Tibial artery (tissue), 4 donors: Measurements from ENCODE around the gene P2RX1.
A peak's percentile ranks its signal among the peaks of the same experiment; 100 is the strongest.

Experiments used
- DNase-seq, 2 donors: peaks; one replicate each; pipeline ENCODE4 v3.0.0-alpha.2; 2019
- H3K27ac ChIP-seq, 2 donors: fragments of 200-600 bp; sonication (generic) in 1 of 2; 1 replicate in 1 of 2; 2 replicates in 1 of 2; pipeline ENCODE4 v1.5.1; 2018 to 2019; ENCODE audit warnings: mild to moderate bottlenecking in 1 of 2
- H3K27me3 ChIP-seq, 2 donors: fragments of 200-600 bp; sonication (generic) in 1 of 2; one replicate each; pipeline versions ENCODE4 v1.5.1 to v1.6.0; 2016 to 2019
- H3K36me3 ChIP-seq, 3 donors: fragments of 200-600 bp; sonication (generic) in 2 of 3; one replicate each; pipeline ENCODE4 v1.5.1; 2016 to 2019; ENCODE audit warnings: mild to moderate bottlenecking in 2 of 3
- H3K4me1 ChIP-seq, 4 donors: fragments of 200-600 bp; sonication (generic) in 2 of 4; 1 replicate in 3 of 4; 2 replicates in 1 of 4; pipeline ENCODE4 v1.5.1; 2016 to 2019
- H3K4me3 ChIP-seq, 2 donors: fragments of 200-600 bp; sonication (generic) in 1 of 2; 1 replicate in 1 of 2; 2 replicates in 1 of 2; pipeline ENCODE4 v1.5.1; 2018 to 2019; ENCODE audit warnings: mild to moderate bottlenecking in 2 of 2
- H3K9me3 ChIP-seq, 3 donors: fragments of 200-600 bp; sonication (generic) in 1 of 3; one replicate each; pipeline ENCODE4 v1.5.1; 2016 to 2019
- intact Hi-C: fragments of 100-400 bp; cut with DNase I; formaldehyde crosslinking; loops from one replicate; pipeline ENCODE4 v1.15.0; 2023; ENCODE audit warnings: low total_unique reads
- TF ChIP-seq, protein P1 (sequence below), 2 experiments: fragments of 200-600 bp in 1 of 2; fragments of 450-650 bp in 1 of 2; IDR thresholded peaks; one replicate each; pipeline ENCODE4 v1.5.1; 2017 to 2019; ENCODE audit warnings: antibody characterized with exemption in 2 of 2, mild to moderate bottlenecking in 1 of 2, moderate library complexity in 1 of 2

P2RX1 gene

GRCh38 chr17:3915995-3916696 lies at the start of gene P2RX1:
Gene P2RX1, minus strand, starts transcription at chr17:3916465. Its CDS starts 240 bp downstream, at chr17:3916225.
- intact Hi-C loops = no loop called here
- H3K36me3 ChIP-seq = no peaks in the 10 kb centered on the region
- H3K4me1 ChIP-seq = peaks cover 11 to 88% (median 40%) of the 10 kb centered on the region in 4 donors
- TF ChIP-seq, protein P1, sequence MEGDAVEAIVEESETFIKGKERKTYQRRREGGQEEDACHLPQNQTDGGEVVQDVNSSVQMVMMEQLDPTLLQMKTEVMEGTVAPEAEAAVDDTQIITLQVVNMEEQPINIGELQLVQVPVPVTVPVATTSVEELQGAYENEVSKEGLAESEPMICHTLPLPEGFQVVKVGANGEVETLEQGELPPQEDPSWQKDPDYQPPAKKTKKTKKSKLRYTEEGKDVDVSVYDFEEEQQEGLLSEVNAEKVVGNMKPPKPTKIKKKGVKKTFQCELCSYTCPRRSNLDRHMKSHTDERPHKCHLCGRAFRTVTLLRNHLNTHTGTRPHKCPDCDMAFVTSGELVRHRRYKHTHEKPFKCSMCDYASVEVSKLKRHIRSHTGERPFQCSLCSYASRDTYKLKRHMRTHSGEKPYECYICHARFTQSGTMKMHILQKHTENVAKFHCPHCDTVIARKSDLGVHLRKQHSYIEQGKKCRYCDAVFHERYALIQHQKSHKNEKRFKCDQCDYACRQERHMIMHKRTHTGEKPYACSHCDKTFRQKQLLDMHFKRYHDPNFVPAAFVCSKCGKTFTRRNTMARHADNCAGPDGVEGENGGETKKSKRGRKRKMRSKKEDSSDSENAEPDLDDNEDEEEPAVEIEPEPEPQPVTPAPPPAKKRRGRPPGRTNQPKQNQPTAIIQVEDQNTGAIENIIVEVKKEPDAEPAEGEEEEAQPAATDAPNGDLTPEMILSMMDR (IDR thresholded peaks at IDR 0.05) = no peak
- peak within 1 kb of the TSS; percentile 84 to 91 for H3K27ac ChIP-seq
- H3K9me3 ChIP-seq = no peaks in the 10 kb centered on the region
- peak within 1 kb of the TSS; percentile 53 to 63 for H3K4me3 ChIP-seq
- DNase-seq = peak; percentile 55 to 91
- no peaks in the 10 kb centered on the region for H3K27me3 ChIP-seq

DNA sequence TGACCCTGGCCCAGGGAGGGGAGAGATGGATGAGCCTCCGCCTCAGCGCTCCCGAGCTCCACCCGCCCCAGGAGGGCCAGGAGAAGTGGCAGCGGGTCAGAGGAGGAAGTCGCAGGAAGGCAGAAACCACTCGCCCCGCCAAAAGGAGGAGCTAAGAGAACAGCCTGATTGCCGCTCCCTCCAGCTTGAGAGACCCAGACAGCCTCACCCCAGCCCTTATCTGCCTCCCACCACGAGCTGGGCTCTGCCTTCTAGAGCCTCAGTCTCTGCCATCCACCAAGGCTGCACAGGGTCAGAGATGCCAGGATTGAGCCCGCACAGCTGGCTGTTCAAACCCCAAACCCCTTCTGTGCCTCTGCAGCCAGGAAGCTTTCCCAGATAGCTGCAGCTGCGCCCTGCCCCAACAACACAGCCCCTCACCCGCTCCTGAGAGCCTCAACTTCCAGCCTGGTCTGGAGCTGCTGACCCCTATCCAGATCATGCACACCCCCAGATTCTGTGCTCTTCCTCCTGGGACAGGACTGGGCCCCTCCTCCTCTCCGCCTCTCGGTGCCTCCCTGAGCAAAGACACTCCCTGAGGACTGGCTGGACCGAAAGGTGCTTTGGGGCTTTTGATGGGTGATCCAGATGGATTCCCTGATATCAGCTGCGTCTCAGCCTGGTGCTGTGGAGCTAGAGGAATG lies 49.0 kb upstream of the P2RX1 start:
- intact Hi-C loops = no loop called here
- Histone ChIP-seq H3K9me3 (no peaks in the 10 kb centered on the region), H3K36me3 (no peaks in the 10 kb centered on the region), H3K27ac (peak overlapping the region; percentile 23 to 52), H3K4me1 (peaks cover 4 to 48% (median 31%) of the 10 kb centered on the region in 4 donors), H3K4me3 (peak overlapping the region; percentile 45 to 55), H3K27me3 (peaks cover 0 to 42% of the 10 kb centered on the region in 2 donors)
- TF ChIP-seq, protein P1 (IDR thresholded peaks at IDR 0.05) = no peak
- DNase-seq = peak; percentile 66 to 77

- intact Hi-C loops = no loop called here
These were observed 48.2 kb upstream of the P2RX1 start, which contains the start of gene ATP2A3 for GRCh38 chr17:3964203-3965117. Gene ATP2A3, minus strand, starts transcription at chr17:3964437. Its CDS starts 146 bp downstream, at chr17:3964291.

GRCh38 chr17:3963237-3964201 lies 47.3 kb upstream of the P2RX1 start:
- no peaks in the 10 kb centered on the region for H3K36me3 ChIP-seq
- peaks cover 4 to 58% (median 31%) of the 10 kb centered on the region in 4 donors for H3K4me1 ChIP-seq
- H3K4me3 ChIP-seq = peak overlapping the region; percentile 45 to 55
- no peaks in the 10 kb centered on the region for H3K9me3 ChIP-seq
- intact Hi-C loops = no loop called here
- peak overlapping the region; percentile 23 to 34 for H3K27ac ChIP-seq
- TF ChIP-seq, protein P1 (IDR thresholded peaks at IDR 0.05) = no peak
- H3K27me3 ChIP-seq = peaks cover 0 to 48% of the 10 kb centered on the region in 2 donors
- DNase-seq = no peak

More at GRCh38 chr17:3964203-3965117, 48.2 kb upstream of the P2RX1 start, which contains the start of gene ATP2A3:
- Histone ChIP-seq H3K27ac (peak within 1 kb of the TSS; percentile 23 to 52), H3K27me3 (peaks cover 0 to 48% of the 10 kb centered on the region in 2 donors), H3K4me1 (peaks cover 4 to 56% (median 31%) of the 10 kb centered on the region in 4 donors), H3K9me3 (no peaks in the 10 kb centered on the region), H3K36me3 (no peaks in the 10 kb centered on the region), H3K4me3 (peak within 1 kb of the TSS; percentile 45 to 55)
- TF ChIP-seq, protein P1 (IDR thresholded peaks at IDR 0.05) = no peak
- no peak for DNase-seq
